Measurements from ENCODE around the gene CARD11. TPM values are rescaled to one million over a fixed set of nuclear protein-coding genes. Genes with fewer than 3 reads are reported as not detected.

Gene CARD11
- total and polyA plus RNA-seq, 9 donors = 0.28 to 2.5 (median 0.80) TPM

- Histone ChIP-seq H3K9me3 (no peaks in the 10 kb centered on the region), H3K36me3 (no peaks in the 10 kb centered on the region), H3K27me3 (no peaks in the 10 kb centered on the region), H3K4me1 (ENCODE audit: insufficient read depth) (no peaks in the 10 kb centered on the region), H3K27ac (no peak overlapping the region), H3K4me3 (no peak overlapping the region)
- WGBS, 3 donors = 42 to 54% (median 45%) methylated on average over 13 of the region's 13 CpGs
- TF ChIP-seq POLR2A (IDR thresholded peaks at IDR 0.05) = no peak
- no peak for TF ChIP-seq CTCF (IDR thresholded peaks at IDR 0.05)
- no peak for DNase-seq
- intact Hi-C loops (cut with DNase I) = no loop called here
Observed at GRCh38 chr7:2979201-2979631, 64.5 kb downstream of the CARD11 start.

- H3K4me3 ChIP-seq = no peak overlapping the region
- 6 to 16% (median 8%) methylated on average over 15 of the region's 15 CpGs for WGBS, 3 donors
- DNase-seq = peak in 1 of 5 donors; percentile 34
- intact Hi-C loops (cut with DNase I) = no loop called here
- TF ChIP-seq POLR2A (IDR thresholded peaks at IDR 0.05) (no peak), EP300 (IDR thresholded peaks at IDR 0.05) (no peak), CTCF (IDR thresholded peaks at IDR 0.05) (no peak)
- H3K27me3 ChIP-seq = no peaks in the 10 kb centered on the region
- H3K27ac ChIP-seq = no peak overlapping the region
- no peaks in the 10 kb centered on the region for H3K36me3 ChIP-seq
- H3K4me1 ChIP-seq (ENCODE audit: insufficient read depth) = no peaks in the 10 kb centered on the region
- no peaks in the 10 kb centered on the region for H3K9me3 ChIP-seq
Observed at GRCh38 chr7:2978408-2978807, 65.3 kb downstream of the CARD11 start.

GRCh38 chr7:2975821-2976371, 67.8 kb downstream of the CARD11 start:
- TF ChIP-seq POLR2A (IDR thresholded peaks at IDR 0.05) (no peak), EP300 (IDR thresholded peaks at IDR 0.05) (no peak), CTCF (IDR thresholded peaks at IDR 0.05) (no peak)
- H3K4me1 ChIP-seq (ENCODE audit: insufficient read depth) = no peaks in the 10 kb centered on the region
- H3K27ac ChIP-seq = no peak overlapping the region
- H3K27me3 ChIP-seq = no peaks in the 10 kb centered on the region
- no peaks in the 10 kb centered on the region for H3K36me3 ChIP-seq
- H3K4me3 ChIP-seq = no peak overlapping the region
- intact Hi-C loops (cut with DNase I) = no loop called here
- no peaks in the 10 kb centered on the region for H3K9me3 ChIP-seq
- 42 to 54% (median 52%) methylated on average over 11 of the region's 11 CpGs for WGBS, 3 donors
- DNase-seq = no peak

GRCh38 chr7:2974093-2974819, 69.4 kb downstream of the CARD11 start:
- Histone ChIP-seq H3K4me1 (ENCODE audit: insufficient read depth) (no peaks in the 10 kb centered on the region), H3K36me3 (no peaks in the 10 kb centered on the region), H3K4me3 (no peak overlapping the region), H3K27me3 (no peaks in the 10 kb centered on the region), H3K27ac (no peak overlapping the region), H3K9me3 (no peaks in the 10 kb centered on the region)
- 82 to 88% (median 88%) methylated on average over 13 of the region's 13 CpGs for WGBS, 3 donors
- DNase-seq = no peak
- TF ChIP-seq EP300 (IDR thresholded peaks at IDR 0.05) = no peak
- no peak for TF ChIP-seq POLR2A (IDR thresholded peaks at IDR 0.05)
- TF ChIP-seq CTCF (IDR thresholded peaks at IDR 0.05) = no peak
- intact Hi-C loops (cut with DNase I) = no loop called here

All from ovary (tissue), 9 donors.